GM20000 (cell line): ENCODE results near the gene OTUD3.

Experiments used
- DNase-seq: peaks from one replicate; pipeline ENCODE4 v3.0.0; 2012; ENCODE audit warnings: low spot score
- TF ChIP-seq, protein P1 (sequence below): IDR thresholded peaks from 2 replicates; pipeline ENCODE4 v1.5.1; 2012; ENCODE audit warnings: mild to moderate bottlenecking, control low read depth; ENCODE audit errors: extremely low read depth, missing control alignments

The OTUD3 gene

DNA sequence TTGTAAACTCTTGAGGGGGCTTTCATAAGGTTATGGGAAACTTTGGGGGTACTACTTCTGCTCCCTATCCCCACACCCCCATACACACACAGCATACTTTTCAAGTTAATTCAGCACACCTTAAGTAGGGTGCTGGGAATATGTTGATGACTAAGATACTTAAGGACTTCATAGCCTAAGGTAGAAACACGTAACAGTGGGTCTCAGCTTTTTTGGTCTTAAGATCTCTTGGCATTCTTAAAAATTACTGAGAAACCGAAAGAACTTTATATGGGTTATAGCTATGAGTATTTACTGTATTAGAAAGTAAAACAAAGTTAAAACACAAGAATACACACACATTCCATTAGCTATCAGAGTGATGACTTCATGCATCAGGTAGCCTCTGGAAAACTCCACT is 2.1 kb downstream of the OTUD3 start:
- DNase-seq = no peak
- TF ChIP-seq, protein P1, sequence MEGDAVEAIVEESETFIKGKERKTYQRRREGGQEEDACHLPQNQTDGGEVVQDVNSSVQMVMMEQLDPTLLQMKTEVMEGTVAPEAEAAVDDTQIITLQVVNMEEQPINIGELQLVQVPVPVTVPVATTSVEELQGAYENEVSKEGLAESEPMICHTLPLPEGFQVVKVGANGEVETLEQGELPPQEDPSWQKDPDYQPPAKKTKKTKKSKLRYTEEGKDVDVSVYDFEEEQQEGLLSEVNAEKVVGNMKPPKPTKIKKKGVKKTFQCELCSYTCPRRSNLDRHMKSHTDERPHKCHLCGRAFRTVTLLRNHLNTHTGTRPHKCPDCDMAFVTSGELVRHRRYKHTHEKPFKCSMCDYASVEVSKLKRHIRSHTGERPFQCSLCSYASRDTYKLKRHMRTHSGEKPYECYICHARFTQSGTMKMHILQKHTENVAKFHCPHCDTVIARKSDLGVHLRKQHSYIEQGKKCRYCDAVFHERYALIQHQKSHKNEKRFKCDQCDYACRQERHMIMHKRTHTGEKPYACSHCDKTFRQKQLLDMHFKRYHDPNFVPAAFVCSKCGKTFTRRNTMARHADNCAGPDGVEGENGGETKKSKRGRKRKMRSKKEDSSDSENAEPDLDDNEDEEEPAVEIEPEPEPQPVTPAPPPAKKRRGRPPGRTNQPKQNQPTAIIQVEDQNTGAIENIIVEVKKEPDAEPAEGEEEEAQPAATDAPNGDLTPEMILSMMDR = no peak

DNA sequence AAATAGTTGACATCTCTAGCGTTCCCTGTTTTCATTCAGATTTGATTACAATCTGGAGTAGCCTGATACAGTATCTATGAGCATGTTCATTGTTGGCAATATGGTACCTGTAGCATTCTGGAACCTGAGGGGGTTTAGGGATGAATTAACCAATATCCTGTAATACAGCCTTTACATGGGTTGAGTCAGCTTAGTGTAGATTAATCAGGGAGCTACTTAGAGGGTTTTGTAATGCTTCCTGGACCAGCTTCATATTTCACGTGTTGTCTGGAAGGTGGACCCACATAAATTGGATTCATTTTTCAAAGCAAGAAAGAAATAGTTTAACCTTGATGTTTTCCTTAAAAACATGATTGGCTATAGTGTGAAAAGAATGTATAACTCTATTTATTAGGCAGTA is 3.6 kb downstream of the OTUD3 start:
- TF ChIP-seq, protein P1 = no peak
- no peak for DNase-seq

DNA sequence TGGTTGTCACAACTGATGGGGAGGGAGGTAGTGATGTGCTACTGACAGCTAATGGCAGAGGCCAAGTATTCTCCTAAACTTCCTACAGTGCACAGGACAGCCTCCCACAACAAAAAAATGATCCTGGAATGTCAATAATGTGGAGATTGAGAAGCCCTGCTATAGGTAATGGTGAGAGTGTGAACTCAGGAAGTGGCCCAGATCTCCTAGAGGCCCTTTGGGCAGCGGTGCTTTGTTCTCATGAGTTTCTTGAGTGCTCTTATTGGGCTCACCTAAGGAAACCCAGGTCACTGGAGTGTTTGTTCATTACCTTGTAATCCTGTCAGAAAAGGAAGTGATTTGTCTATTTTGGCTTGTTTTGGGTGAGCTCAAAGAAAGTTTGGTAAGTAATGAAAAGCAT is 5.9 kb downstream of the OTUD3 start:
- TF ChIP-seq, protein P1 = no peak
- no peak for DNase-seq

DNA sequence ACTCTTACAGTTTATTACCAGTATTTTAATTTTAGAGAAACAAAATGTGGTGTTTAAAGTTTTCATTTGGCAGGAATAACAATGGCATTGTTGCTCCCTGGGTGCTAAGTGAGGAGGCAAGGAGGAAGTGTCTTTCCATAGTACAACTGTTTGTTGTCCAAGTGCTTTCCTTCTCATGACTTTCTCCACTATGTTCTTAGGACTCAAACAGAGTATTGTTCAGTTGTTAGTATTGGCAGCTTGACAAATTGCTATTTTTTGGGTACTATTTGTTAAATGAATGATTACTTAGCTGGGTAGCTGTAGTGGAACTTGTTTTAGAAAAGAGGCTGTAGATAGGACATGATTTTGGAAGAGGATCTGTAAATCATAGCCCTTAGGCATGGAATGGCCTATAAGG is 7.5 kb downstream of the OTUD3 start:
- DNase-seq = no peak
- TF ChIP-seq, protein P1 = no peak

DNA sequence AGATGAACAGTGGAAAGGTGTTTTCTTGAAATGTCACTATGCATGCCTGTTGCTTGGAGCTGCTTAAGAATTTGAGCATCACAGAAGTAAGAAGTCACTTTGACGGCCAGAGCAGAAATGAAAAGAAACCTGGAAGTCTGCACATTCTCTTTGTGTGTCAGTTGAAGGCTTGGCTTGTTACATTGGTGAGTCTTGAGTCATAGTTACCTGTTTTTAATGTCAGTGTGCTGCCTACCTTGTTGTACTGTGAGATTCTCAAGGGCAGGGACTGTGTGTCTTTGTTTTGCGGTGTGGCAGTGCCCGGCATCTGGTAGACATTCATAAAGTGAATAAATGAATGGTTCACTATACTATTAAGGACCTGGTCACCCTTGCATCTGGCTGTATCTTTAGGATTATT is 9.9 kb downstream of the OTUD3 start:
- TF ChIP-seq, protein P1 = no peak
- no peak for DNase-seq

DNA sequence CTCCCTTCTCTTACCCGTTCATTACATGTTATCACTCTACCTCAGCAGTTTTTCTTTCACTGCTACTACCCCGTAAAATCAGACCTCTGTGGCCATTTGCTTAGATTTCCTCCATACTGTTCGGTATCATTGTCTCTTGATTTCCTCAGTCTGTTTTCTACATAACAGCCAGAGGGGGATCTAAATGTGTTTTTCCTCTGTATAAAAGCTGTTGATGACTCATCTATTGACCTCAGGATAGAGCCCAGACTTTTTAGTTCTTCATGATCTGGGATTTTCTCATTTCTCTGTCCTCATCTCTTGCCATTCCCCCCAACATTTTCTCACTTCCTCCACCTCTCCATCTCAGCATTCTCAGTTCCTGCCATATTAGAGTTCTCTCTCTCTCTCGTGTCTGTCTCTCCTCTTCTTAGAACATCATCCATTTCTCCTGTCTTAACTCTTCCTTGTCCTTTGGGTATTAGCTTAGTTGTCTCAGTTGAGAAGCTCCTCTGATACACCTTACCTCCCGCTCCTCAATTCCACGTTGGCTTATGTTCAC is 10.5 kb downstream of the OTUD3 start:
- no peak for DNase-seq
- TF ChIP-seq, protein P1 = no peak

DNA sequence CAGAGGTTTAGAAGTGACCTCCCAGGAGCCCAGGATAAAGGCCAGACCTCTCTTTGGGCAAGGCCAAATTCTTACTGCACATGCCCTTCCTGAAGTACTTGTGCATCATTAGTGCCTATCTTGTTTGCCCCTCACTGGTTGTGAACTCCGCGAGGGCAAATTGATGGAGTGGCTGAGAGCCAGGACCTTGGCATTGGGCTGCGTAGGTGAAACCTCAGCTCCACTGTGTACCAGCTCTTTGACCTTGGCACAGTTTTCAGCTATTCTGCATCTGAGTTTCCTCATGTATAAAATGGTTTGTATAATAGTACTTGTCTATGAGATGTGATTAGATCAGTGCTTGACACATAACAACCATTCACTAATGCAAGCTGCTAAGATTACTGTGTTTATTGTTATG is 11.5 kb downstream of the OTUD3 start:
- TF ChIP-seq, protein P1 = no peak
- DNase-seq = no peak
